ENCODE measurements around the gene AP3D1. TPM values are rescaled to one million over a fixed set of nuclear protein-coding genes. Genes with fewer than 3 reads are reported as not detected.

The AP3D1 gene
- total RNA-seq, 2 experiments from 2014 or later = 41.8 to 41.9 TPM

- no peak for TF ChIP-seq CTCF (IDR thresholded peaks at IDR 0.05)
- Mint-ChIP-seq H3K36me3 (ENCODE audit: low read depth) (peaks cover 9% of the 10 kb centered on the region), H3K9me3 (no peaks in the 10 kb centered on the region), H3K4me1 (ENCODE audit: low read depth) (peaks cover 47% of the 10 kb centered on the region), H3K4me3 (peak overlapping the region; percentile 86), H3K27ac (peak overlapping the region; percentile 85), H3K27me3 (no peaks in the 10 kb centered on the region)
- no peak for ATAC-seq (ENCODE audit: poor library complexity)
- POLR2A ChIA-PET = no interaction called here
- H3K4me3 ChIP-seq (ENCODE audit: low read length) = no peak overlapping the region
- no peaks in the 10 kb centered on the region for H3K9me3 ChIP-seq (ENCODE audit: control insufficient read depth in 1 of 2, insufficient read depth in 1 of 2, low read length in 2 of 2)
- peaks cover 18% of the 10 kb centered on the region for H3K36me3 ChIP-seq (ENCODE audit: insufficient read depth, low read length)
- DNase-seq = peak in 1 of 14 experiments; percentile 38
- H3K27me3 ChIP-seq (ENCODE audit: control insufficient read depth in 1 of 2, insufficient read depth in 2 of 2, low read length in 2 of 2) = no peaks in the 10 kb centered on the region
- H3K27ac ChIP-seq (ENCODE audit: low read depth in 1 of 2, low read length in 2 of 2) = peak overlapping the region; percentile 9 to 13
- CTCF ChIA-PET = no interaction called here
- intact Hi-C loops (cut with DNase I, micrococcal nuclease) = no loop called here
- peaks cover 70% of the 10 kb centered on the region for H3K4me1 ChIP-seq (ENCODE audit: insufficient read depth, low read length)
Observed at GRCh38 chr19:2148482-2149135, 2.8 kb downstream of the AP3D1 start.

- CTCF ChIA-PET = interaction anchor here (0.9 to 1.1 kb wide), 2 partner anchors 10 to 127 kb away, joined by 3 to 4 read pairs; no protein-coding TSS in a partner anchor
- peaks cover 40% of the 10 kb centered on the region for H3K4me1 Mint-ChIP-seq (ENCODE audit: low read depth)
- Histone ChIP-seq H3K4me1 (ENCODE audit: insufficient read depth, low read length) (peaks cover 63% of the 10 kb centered on the region), H3K4me3 (ENCODE audit: low read length) (no peak overlapping the region), H3K27me3 (ENCODE audit: control insufficient read depth in 1 of 2, insufficient read depth in 2 of 2, low read length in 2 of 2) (no peaks in the 10 kb centered on the region), H3K27ac (ENCODE audit: low read depth in 1 of 2, low read length in 2 of 2) (no peak overlapping the region), H3K9me3 (ENCODE audit: control insufficient read depth in 1 of 2, insufficient read depth in 1 of 2, low read length in 2 of 2) (no peaks in the 10 kb centered on the region), H3K36me3 (ENCODE audit: insufficient read depth, low read length) (peaks cover 24% of the 10 kb centered on the region)
- peak overlapping the region; percentile 79 for H3K4me3 Mint-ChIP-seq
- DNase-seq = peak in 3 of 14 experiments; percentile 21 to 49 (median 33)
- peak overlapping the region; percentile 47 for H3K27ac Mint-ChIP-seq
- no peak for TF ChIP-seq CTCF (IDR thresholded peaks at IDR 0.05)
- no peaks in the 10 kb centered on the region for H3K9me3 Mint-ChIP-seq
- peaks cover 9% of the 10 kb centered on the region for H3K36me3 Mint-ChIP-seq (ENCODE audit: low read depth)
- peak; percentile 64 for ATAC-seq (ENCODE audit: poor library complexity)
- POLR2A ChIA-PET = interaction anchor here (1.1 kb wide), 1 partner anchor 103 kb away, joined by 3 read pairs; no protein-coding TSS in a partner anchor
- intact Hi-C loops (cut with DNase I, micrococcal nuclease) = no loop called here
- H3K27me3 Mint-ChIP-seq = no peaks in the 10 kb centered on the region
Observed at GRCh38 chr19:2145831-2146241, 5.5 kb downstream of the AP3D1 start.

- Mint-ChIP-seq H3K9me3 (no peaks in the 10 kb centered on the region), H3K27me3 (no peaks in the 10 kb centered on the region), H3K4me3 (no peak overlapping the region), H3K27ac (no peak overlapping the region), H3K36me3 (ENCODE audit: low read depth) (peaks cover 19% of the 10 kb centered on the region), H3K4me1 (ENCODE audit: low read depth) (peaks cover 31% of the 10 kb centered on the region)
- H3K9me3 ChIP-seq (ENCODE audit: control insufficient read depth in 1 of 2, insufficient read depth in 1 of 2, low read length in 2 of 2) = no peaks in the 10 kb centered on the region
- no peaks in the 10 kb centered on the region for H3K27me3 ChIP-seq (ENCODE audit: control insufficient read depth in 1 of 2, insufficient read depth in 2 of 2, low read length in 2 of 2)
- intact Hi-C loops (cut with DNase I, micrococcal nuclease) = no loop called here
- DNase-seq (no peak), ATAC-seq (ENCODE audit: poor library complexity) (no peak)
- ChIA-PET POLR2A (interaction anchor here (0.5 kb wide), 1 partner anchor 214 kb away, joined by 3 read pairs; no protein-coding TSS in a partner anchor), CTCF (no interaction called here)
- H3K4me1 ChIP-seq (ENCODE audit: insufficient read depth, low read length) = peaks cover 47% of the 10 kb centered on the region
- H3K36me3 ChIP-seq (ENCODE audit: insufficient read depth, low read length) = peaks cover 32% of the 10 kb centered on the region
- TF ChIP-seq CTCF (IDR thresholded peaks at IDR 0.05) = no peak
- H3K27ac ChIP-seq (ENCODE audit: low read depth in 1 of 2, low read length in 2 of 2) = no peak overlapping the region
- H3K4me3 ChIP-seq (ENCODE audit: low read length) = no peak overlapping the region
Observed at GRCh38 chr19:2144190-2144589, 7.2 kb downstream of the AP3D1 start.
